Measurements from ENCODE around the gene GPAT3. TPM values are rescaled to one million over a fixed set of nuclear protein-coding genes. Genes with fewer than 3 reads are reported as not detected.
"Not testable (repeated sequence)": the region's sequence is repeated elsewhere in the genome, so short reads cannot be mapped to it uniquely, and the experiment has no call there.

GPAT3 gene
- total RNA-seq, 1 donor from 2014 or later, result 35.0 TPM

DNA sequence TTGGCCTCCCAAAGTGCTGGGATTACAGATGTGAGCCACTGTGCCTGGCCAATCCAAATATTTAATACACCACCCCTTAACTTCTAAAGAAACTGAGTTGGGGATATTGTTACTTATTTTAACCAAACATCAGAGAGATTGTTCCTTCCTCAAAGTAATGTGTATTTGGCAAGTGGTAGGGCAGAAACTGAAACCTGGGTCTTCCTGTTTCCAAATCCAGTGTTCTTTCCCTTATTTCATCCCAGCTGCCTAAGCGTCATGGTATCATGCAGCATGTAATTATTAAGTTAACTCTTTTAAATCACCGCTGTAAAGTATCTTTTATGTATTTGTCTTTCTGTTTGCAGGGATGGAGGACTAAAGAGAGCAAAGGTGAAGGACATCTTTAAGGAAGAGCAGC lies 68.4 kb downstream of the GPAT3 start:
- DNase-seq, result no peak

DNA sequence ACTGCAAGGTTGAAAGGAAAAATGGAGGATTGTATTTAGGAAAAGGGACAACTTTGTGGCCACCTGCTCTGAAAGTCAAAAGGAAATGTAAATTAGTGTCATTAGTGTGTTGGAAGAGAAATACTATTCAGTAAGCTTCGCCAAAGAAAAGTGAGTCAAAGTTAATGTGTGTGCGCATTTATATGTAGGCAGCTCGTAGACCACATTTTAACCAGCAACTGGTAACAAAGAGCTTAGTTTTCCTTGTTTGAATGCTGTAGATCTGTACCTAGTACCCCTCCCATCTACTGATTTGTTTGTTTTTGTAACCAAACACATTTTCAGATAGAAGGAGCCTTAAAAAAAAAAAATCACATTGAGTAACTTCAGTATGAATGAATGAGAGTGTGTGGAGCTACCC lies 69.3 kb downstream of the GPAT3 start:
- DNase-seq, result no peak

- DNase-seq, result no peak
Measured at GRCh38 chr4:83605744-83606172, 69.8 kb downstream of the GPAT3 start.

GRCh38 chr4:83606460-83606859 lies 70.6 kb downstream of the GPAT3 start:
- DNase-seq, result no peak

DNA sequence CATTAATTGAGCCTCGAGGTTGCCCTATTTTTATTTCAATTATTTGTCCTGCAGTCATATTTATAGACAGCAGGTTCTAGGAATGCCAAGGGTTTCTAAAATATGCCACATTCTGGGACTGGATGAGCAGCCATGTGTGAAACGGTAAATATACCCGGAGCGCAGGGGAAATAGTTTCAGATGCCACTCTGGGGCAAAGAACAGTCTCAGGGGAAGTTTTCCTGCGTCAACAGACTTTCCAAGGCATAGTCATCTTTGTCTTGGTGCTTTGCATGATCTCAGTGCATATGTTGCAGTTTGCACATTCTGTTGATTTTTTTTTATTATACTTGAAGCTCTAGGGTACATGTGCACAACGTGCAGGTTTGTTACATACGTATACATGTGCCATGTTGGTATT lies 71.0 kb downstream of the GPAT3 start:
- DNase-seq, result no peak

- DNase-seq, result no peak
Measured at GRCh38 chr4:83609365-83609764, 73.5 kb downstream of the GPAT3 start.

DNA sequence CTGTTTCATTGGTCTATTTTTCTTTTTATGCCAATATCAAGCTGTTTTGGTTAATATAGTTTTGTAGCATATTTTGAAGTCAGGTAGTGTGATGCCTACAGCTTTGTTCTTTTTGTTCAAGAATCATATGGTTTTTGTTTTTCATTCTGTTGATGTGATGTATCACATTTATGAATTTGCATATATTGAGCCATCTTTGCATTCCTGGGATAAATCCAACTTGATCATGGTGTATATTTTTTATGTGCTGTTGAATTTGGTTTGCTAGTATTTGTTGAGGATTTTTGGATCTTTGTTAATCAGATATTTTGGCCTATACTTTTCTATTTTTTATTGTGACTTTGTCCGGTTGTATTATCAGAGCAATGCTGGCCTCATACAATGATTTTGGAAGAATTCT lies 74.8 kb downstream of the GPAT3 start:
- DNase-seq, result no peak

GRCh38 chr4:83613023-83613422 lies 77.1 kb downstream of the GPAT3 start:
- no peak for DNase-seq

DNA sequence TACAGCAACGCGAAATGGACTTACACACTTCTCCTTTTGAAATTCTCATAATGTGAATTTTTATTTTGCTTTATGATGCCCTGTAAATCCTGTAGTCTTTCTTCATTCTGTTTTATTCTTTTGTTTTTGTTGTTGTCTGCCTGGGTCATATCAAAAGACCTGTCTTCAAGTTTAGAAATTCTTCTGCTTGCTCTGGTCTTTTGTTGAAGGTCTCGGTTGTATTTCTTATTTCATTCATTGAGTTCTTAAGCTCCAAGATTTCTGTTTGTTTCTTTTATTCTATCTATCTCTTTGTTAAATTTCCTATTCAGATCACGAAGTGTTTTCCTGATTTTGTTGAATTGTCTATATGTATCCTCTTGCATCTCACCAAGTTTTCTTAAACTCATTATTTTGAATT lies 78.1 kb downstream of the GPAT3 start:
- no peak for DNase-seq

- no peak for DNase-seq
Measured at GRCh38 chr4:83616252-83616651, 80.3 kb downstream of the GPAT3 start.

GRCh38 chr4:83617371-83618035 lies 81.6 kb downstream of the GPAT3 start:
- no peak for DNase-seq

- no peak for DNase-seq
Measured at GRCh38 chr4:83618431-83618830, 82.5 kb downstream of the GPAT3 start.

DNA sequence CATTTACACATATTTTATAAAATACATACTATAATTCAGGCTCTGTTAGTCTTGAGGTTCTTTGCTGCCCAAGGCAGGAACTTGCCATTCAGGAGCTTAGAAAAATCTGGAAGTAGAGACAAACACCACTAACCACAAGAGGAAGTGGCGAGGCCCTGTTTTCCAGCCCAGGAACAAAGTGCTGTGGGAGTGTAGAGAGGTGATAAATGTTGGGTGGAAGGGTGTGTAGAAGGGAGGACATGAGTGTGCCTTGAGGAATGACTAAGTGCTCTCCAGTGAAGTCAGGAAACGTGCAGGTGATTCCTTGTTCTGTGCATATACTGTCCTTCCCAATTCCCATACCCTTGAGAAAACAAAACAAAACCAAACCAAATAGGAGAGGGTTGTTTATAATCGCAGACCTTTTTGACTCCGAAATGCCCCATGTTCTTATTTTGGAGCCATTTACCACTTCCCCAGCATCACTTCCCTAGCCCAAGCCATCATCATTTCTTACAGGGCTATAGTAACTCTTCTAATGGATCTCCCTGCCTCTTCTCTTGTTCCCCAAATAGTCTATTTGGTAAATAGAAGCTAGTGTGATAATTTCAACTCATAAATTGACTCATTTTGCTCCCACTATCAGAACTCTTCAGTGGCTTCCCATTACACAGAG lies 83.2 kb downstream of the GPAT3 start:
- DNase-seq, result no peak

- DNase-seq, result not testable (repeated sequence)
Measured at GRCh38 chr4:83622127-83622526, 86.2 kb downstream of the GPAT3 start.

DNA sequence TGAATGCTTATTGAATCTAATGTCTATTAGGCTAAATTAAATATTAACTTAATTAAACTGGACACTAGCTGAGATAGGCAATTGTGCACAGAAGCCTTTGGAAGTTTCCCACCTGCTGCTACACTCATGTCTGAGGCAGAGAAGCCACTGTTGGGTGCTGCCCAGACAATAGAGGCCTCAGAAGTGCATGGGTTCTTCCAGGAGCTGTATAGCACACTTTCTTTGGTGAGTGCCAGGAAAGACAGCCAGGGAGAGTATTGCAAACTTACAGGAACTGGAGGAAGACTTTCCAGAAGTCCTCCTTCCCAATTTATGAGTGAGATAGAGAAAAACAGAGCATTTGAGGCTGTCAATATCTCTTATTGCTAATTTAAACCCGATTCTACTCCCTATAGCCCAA lies 89.9 kb downstream of the GPAT3 start:
- no peak for DNase-seq

DNA sequence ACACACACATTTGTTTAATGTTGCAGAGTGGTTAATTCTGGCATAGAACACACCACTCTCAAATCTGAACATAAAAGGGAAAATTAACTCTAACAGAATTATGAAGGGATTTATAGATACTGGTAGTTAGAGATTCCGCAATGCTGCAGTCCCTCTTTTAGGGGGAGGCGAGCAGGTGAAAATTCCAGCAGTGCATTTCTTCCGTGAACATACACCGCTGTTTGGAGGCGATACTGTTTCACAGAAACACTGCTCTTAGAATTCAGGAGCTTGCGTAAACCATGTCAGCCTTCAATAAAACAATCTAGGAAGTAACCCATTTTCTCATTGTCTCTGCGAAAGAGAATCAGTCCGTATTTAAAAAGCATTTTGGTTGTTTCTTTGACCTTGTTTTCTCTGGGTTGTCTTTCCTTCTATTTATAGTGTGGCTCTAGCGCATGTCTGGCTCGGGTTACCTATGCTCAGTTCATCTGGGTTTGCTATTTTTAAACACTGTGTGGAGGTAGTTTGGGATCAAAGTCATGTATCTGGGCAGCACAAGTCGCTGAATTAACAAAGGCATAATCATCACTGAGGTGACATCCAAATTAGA lies 90.4 kb downstream of the GPAT3 start:
- no peak for DNase-seq

DNA sequence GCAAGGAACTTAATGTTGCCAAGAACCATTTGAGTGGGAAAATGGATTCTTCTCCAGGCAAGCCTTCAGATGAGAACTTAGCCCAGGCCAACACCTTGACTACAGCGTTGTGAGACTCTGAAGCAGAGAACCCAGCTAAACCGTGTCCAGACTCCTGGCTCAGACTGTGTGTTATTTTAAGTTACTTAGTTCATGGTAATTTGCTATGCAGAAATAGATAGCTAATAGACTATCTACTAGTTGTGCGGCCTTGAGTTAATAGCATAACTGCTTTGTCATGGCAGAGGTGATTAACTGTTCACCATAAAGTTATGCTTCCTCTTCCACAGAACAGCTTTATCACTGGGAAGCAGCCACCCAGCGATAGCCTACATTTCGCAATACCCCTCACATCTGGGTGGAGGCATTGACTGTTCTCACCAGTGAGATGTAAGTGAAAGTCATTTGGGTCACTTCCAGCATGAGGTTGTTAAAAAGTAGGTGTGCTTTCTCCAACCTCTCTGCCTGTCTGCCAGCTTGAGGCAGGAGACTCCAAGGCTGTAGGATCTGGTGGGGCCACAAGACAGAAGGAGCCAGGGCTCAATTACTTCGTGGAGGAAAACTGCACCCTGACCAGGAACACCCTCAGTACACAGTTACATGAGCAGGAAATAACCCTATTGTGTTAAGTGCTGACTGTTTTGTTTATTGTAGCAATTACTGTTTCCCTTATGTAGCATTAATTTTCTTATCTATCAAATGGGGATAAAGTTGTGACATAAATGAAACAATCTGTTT lies 94.2 kb downstream of the GPAT3 start:
- no peak for DNase-seq

DNA sequence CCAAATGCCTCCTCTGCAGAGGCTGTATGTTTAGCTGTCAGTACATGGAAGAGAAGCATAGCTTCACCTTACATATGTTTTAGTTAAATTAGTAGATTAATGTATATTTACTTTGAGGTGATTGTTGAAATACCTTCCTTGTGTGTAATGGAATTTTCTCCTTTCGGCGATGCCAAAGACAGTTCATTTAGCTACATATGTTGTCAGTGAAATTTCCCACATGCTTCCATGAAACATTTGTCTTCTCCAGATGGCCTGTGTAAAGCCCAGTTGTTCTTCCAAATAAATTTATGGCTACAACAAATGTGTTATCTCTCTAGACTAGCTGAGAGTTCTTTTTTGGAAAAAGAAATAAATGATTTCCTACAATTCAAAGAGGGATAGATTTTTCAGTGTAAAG lies 95.2 kb downstream of the GPAT3 start:
- DNase-seq, result peak; percentile 81

GRCh38 chr4:83636930-83637329 lies 101.0 kb downstream of the GPAT3 start:
- no peak for DNase-seq

DNA sequence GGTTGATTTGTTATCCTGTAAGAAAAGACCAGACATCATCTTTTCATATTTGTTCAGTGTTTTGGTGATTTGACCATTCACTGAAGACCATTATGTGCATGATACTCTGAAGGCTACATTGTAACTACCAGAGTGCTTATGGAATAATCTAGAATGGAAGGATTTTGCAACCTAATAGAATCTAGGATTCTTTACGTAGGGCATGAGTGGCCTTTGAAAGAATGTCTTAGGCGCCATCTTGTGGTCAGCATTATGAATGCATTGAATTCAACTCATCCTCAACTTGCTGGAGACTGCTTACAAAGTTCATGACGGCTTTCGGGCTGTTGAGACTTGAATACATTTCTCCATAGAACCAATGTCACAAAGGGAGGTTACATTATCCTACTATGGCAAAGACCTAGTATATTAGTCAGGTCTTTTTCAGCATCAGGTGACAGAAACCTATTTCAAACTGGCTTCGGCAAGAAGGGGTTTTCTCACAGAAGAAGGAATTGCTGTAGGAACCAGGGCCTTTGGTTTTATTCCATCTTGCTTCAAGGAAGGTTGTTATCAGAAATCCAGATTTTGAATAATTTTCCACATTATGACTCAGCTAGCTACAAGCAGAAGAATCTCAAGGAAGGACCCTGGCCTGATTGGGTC lies 104.1 kb downstream of the GPAT3 start:
- peak; percentile 76 for DNase-seq

DNA sequence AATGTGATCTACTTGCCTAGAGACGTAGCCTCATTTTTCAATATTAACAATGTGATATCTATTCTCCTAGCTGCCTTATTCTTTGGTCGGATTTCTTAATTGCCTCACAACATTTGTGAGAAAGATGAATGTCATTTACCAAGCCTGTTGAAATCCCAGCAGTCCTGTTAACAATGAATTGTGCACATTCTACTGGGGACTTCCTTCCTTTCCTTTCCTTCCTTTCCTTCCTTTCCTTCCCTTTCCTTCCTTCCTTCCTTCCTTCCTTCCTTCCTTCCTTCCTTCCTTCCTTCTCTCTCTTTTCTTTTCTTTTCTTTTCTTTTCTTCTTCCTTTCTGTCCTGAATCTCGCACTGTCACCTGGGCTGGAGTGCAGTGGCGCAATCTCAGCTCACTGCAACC lies 107.1 kb downstream of the GPAT3 start:
- no peak for DNase-seq
